NCI-H446 (cell line): ENCODE data around the gene FCN1.
"Not testable (repeated sequence)": the region's sequence is repeated elsewhere in the genome, so short reads cannot be mapped to it uniquely, and the experiment has no call there.

Experiments used
- DNase-seq, 2 experiments: peaks; one replicate each; lab custom pipeline; 2025; lab: John Stamatoyannopoulos, UW

Gene FCN1

DNA sequence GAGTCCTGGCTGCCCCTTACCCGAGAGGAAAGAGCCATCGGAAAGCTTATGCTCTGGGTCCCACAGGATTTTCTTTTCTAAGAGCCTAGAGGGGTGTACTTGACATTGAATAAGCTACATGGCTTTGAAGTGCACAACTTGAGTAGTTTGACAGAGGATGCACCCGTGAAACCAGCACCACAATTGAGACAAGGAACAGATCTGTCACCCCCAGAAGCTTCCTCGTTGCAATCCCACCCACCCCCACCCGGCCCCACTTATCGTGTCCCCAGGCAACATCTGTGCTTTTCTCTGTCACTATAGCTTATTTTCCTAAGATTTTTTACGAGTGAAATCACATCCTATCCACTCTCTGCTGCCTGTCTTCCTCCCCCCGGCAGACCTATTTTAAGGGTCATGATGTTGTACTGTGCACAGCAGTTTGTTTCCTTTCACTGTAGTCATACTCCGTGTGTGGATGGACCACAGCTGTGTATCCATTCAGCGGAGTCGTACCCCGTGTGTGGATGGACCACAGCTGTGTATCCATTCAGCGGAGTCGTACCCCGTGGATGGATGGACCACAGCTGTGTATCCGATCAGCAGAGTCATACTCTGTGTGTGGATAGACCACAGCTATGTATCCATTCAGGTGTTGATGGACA is 45.9 kb downstream of the FCN1 start:
- DNase-seq = no peak

DNA sequence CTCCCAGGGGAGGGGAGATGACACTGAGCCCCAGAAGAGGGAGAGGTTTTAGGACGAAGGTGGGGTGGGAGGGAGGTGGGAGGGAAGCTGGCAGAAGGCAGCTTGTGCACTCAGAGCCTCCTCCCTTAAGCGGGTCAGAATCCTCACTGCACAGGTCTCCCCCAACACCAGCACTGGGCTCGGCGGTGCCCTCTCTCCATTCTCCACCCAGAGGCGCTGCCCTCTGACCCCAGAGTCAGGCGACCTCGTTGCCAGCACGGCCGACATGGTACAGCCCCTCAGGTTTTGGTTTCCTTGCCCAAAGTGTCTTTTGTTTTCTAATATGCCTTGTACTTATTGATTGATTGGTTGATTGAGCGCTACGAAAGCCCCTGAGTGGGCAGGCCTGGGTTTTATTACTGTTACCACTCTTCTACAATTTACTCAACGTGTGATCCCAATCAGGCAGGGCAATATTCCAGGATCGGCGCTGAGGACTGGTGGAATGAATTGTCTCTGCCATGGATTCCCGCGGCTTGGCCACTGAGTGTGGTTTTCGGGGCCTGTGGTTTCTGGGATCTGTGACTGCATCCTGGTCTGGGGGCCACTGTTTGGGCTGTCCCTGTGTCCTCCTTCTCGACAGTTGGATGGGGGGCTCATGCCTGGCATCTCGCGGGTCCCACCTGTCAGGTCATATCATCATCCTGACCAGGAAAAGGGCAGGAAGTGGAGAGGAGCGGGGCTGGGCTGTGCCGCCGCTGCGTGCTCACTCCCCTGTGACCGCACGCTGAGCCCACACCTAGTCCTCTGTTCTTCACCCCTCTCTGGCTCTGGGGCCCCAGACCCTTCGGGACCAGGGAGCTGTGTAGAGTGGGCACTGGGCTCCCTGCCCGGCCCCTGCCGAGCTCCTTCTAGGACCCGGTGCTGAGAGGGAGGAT is 46.7 kb downstream of the FCN1 start:
- no peak for DNase-seq

DNA sequence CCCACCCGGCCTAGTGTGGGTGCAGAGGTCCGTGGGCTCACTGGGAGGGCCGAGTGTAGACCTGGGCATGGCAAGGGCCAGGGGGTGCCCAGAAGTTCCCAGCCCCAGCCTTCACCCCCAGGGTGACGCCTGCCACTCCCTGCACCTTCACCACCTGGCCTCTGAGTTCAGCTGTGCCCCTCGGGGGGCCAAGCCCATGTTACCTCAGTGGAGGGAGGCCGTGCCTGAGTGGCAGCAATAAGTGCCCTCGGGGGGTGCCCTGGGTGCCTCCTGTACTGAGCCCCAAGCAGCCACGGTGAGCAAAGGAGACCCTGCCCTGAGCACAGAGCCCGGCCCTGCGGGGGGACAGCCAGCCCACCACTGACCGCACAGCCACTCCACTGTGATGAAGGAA is 47.4 kb downstream of the FCN1 start:
- no peak for DNase-seq

DNA sequence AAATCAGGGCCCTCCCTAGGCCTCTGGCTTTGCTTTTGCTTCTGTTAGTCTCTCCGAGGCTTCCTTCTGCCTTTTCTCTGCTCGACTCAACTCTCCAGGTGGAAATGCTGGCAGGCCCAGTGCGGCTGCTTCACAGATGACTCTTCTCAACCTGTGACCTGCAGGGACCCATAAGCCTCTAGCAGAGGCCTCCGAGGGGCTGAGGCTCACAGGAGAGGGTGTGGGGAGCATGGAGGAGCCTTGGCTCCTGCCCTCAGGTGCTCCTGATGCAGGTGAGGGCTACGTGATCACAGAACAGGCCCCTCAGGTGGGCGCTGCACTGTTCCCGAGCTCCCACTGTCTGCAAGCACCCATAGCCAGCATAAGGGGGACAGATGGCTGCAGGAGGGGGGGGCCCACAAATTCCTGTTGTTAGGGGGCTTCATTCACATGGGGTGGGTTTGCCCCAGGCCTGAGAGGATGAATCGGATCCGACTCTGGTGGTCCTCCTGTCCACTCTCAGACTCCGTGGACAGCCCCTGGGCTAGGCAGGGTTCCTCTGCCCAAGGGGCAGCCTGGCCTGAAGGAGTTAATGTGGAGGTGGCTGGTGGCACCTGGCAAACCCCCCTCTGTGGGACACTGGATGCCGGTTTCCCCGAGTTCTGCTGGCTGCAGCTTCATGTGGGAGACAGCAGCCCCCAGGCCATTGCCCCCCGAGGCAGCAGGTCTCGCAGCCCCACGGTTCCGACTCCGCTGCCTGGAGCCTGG is 48.0 kb downstream of the FCN1 start:
- no peak for DNase-seq

DNA sequence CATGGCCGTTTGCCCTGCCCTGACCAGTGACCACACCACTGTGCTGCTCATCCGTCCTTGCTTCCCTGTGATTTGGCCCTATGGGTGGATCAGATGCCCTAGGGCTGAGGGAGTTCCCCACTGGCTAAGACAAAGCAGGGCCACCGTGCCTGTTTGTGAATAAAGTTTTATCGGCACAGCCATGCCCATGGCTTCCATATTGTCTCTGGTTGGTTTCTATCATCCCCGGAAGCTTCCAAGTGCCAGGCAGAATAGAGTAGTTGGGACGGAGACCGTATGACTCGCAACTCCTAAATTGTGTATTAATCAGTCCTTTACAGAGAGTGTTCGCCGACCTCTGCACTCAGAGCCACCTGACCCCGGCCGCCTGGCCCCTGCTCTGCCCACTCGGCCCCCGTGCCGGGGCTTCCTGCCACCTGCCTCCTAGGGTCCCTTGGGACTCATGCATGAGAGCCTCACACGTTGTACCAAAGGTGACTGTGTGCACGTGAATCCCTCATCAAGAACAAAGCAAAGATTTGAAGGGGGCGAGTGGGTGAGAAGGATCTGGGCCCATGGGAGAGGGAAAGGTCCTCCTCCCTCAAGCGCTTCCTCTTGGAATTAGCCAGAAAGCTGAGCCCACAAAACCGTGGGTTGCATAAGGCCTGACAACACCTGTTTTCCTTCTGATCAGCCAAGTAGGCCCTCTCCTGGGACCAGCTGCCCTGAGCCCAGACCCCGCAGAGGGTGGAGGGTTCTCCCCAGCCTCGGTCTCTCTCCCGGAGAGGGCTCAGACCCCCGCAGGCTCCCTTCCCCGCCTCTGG is 48.8 kb downstream of the FCN1 start:
- no peak for DNase-seq

DNA sequence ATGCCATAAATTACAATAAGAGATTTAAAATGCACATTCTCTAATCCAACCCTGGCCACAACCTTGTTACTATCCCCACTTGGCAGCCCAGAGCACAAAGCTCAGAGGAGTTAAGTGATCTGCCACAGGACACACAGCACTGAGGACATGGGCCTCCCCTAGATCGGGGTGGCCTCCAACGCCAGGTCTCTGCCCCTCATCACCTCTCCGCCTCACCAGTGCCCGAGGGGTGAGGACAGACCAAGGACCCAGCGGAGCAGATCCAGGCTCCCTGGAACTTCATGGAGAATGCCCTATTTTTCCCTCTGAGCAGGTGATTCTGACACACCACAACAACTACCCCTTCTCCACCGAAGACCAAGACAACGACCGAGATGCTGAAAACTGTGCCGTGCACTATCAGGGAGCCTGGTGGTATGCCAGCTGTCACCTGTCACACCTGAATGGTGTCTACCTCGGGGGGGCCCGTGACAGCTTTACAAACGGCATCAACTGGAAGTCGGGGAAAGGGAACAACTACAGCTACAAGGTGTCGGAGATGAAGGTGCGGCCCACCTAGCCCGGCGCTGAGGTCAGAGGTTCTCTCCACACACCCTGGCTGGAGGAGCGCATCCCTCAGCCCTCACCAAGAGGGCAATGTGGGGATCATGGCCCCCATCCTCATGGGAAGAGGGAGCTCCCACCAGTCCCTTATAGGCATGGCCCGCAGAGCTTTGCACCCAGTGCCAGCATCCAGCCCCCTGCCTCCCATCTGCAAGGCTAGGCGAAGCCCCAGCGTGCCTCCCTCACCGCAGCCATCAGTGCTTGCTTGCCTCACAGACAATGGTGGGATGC is 49.6 kb downstream of the FCN1 start:
- no peak for DNase-seq

DNA sequence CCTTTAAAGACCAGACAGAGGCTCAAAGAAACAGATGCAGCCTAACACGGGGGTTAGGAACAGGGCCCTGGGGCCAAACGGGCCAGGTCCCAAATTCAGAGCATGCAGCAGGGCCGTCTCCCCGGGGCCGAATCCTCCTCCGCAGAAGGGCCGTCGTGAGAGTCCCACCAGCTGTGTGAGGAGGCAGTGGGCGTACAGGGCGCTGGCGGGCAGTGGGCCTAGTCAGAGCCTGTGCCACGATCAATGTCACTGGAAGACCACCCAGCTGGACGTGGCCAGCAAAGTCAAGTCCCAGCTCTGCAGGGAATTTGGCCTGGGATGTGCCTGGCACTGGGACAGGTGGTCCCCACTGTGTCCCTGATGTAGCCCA is 52.9 kb downstream of the FCN1 start:
- DNase-seq = no peak

DNA sequence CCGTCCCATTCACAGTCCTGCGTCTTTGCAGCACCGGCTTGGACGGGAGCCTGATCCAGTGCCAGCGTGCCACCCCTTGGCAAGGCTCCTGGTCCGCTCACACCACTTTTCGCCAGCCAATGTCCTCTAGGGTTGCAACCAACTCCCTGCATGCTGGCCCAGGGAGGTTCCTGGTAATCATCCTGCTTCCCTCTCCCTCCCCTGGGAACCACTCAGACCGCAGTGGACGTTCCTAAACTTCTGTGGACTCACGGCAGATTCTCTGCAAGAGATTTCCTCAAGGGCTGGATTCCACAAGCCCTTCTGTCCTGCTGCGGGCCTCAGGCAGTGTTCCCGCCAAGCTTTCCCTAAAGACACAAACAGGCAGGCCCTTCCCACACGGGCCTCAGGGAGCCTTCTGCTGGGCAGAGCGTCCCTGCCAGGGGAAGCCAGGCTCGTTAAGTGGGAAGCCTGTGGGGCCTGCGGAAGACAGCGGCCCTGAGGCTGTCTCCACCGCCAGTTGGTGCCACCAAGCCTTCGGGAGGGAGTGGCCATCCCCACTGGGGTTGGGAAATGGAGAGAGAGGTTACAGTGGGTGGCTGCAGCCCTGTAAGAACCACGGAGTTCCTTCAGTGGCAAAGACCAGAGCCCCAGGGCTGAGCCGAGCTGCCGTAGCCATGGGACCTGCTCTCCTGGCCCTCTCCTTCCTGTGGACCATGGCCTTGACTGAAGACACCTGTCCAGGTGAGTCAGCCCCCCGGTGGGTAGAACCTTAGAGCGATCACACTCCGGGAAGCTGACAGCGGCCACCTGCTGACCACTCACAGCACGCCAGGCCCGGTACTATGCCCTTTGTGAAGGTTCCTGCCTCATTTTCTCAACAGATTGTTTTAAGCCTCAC is 53.5 kb downstream of the FCN1 start:
- peak; percentile 22 to 47 for DNase-seq

DNA sequence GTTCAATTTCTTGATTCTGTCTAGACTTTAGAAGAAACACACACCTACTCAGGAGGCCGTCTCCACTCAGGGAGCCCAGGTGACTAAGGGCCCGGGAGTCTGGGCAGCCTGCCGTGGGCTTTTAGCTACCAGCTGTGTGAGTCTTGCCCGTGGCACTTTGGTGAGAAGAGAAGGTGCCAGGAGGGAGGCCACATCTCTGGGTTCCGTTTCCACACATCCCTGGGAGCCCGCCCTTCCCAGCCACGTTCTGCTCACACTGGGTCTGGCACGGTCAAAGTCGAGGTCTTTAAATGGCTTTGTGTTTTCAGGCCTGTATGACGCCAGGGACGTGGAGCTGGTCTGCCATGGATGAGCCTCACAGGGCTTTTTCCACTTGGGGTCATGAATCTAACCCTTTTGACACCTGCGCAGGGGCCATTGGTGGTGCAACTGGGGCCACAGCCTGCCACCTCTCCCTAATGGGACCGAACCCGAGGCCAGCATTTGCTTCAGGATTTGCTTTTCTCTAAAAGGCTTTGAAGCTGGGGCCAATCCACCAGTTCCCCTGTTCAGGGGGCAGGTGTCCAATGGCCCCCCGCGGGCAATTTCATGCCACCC is 54.3 kb downstream of the FCN1 start:
- DNase-seq = no peak

DNA sequence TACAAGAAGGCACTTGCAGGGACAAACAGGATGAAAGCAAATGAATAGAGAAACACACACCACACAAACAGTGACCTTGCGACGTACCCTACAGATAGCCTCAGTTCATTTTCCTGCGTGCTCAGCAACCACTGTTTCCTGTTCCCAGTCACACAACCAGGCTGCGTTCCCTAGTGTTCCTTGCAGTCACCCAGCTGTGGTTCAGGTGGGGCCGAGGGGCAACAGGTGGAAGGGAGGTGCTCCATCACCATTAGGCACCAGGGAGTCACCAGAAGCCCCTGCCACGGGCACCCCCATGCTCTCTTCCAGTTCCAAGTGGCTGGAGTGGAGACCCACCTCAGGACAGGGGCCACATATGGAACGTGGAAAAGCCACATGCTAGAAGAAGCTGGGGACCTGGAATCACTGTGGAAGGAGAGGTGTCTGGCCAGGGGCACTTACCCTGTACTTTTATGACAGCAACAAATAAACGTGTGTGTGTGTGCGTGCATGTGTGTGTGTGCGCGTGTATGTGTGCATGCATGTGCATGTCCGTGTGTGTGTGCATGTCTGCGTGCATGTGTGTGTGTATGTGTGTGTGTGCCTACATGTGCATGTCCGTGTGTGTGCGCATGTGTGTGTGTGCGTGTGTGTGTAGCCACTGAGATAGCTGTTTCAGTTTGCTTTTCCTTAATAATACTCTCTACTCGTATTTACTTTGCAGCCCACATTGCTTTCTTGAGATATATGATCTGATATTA is 55.9 kb downstream of the FCN1 start:
- DNase-seq = no peak

DNA sequence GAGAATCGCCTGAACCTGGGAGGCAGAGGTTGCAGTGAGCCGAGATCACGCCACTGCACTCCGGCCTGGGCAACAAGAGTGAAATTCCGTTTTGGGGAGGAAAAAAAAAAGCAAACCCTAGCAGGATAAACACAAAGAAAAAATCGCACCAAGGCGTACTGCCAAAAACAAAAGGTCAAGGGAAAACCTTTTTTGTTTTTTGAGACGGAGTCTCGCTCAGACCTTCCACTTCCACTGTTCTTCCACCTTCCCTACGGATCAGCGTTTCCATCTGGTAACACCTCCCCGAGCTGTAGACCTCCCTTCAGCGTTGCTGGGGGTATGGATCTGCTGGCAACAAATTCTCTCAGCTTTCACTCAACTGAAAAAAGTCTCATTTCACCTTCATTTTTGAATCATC is 57.2 kb downstream of the FCN1 start:
- no peak for DNase-seq

DNA sequence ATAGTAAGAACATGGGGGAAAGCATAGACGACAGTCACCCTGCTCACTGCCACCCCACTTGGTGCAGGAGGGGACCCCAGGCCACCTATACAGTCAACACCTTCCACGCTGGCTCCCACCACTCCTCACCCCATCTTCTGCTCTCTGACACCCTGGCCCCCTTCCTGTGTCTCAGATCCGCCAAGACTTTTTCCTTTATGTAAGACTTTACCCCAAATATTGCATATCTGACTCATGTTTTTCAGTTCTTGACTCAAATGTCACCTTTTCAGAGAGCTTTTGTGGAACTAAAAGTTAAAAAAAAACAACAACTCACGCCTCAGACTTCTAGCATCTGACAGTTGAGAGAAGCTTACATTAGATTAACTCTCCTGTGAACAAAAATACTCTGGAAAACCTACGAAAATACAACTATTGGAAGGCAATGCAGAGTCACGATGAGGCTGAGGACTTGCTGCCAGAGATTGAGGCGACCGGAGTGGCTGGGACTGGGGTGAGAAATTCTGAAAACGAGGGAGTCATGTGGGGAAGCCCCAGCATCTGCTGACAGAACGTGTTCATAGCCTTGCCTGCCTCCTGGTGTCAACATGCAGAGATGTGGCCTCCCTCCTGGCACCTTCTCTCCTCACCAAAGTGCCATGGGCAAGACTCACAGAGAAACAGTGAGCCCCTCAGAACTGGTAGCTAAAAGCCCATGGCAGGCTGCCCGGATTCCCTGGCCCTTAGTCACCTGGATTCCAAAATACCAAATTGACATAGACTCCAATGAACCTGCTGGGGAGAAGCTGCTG is 59.5 kb downstream of the FCN1 start:
- peak in 1 of 2 experiments; percentile 40 for DNase-seq

DNA sequence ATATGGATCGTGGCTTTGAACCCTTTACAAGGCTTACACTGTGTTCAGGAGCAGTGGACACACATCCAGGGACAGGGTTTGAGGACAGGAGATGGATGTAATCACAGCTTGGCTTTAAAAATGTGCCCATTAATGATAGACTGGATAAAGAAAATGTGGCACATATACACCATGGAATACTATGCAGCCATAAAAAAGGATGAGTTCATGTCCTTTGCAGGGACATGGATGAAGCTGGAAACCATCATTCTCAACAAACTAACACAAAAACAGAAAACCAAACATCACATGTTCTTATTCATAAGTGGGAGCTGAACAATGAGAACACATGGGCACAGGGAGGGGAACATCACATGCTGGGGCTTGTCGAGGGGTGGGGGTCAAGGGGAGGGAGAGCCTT is 60.3 kb downstream of the FCN1 start:
- DNase-seq = not testable (repeated sequence)

DNA sequence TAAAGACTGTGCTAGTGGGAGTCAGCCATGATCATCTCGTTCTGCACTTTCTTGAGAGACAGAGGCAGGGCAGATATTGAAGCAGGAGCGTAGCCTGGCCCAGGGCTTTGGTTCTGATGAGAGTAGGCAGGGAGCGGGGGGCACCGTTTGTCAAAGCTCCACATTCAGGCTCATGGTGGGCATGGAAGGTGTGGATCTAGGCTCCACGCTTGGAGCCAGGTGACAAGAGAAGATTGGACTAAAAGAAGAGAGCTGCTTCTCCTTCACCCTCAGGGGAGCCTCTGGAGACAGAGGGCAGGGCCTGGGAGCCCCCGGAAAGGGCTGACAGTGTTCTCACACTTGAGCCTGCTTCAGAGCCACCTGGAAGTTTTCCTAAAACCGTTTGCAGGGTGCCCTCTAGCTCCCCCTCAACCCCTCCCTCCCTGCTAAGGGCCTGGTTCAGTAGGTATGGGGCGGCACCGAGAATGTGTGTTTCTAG is 61.8 kb downstream of the FCN1 start:
- DNase-seq = no peak
